GM19463 (cell line): ENCODE results near the gene SEC14L5.
"Not testable (repeated sequence)": the region's sequence is repeated elsewhere in the genome, so short reads cannot be mapped to it uniquely, and the experiment has no call there.

ENCODE experiments used
- ATAC-seq: cut with Tn5 transposase; IDR thresholded peaks from one replicate; pipeline ENCODE4 v1.9.1; 2021; ENCODE audit warnings: mild to moderate bottlenecking, moderate library complexity; ENCODE audit not compliant: unreplicated experiment

SEC14L5 gene

GRCh38 chr16:4948903-4949766 lies 9.0 kb upstream of the SEC14L5 start:
- ATAC-seq, result no peak

- no peak for ATAC-seq
These were observed 8.1 kb upstream of the SEC14L5 start for GRCh38 chr16:4949986-4950385.

- ATAC-seq, result not testable (repeated sequence)
These were observed 6.5 kb upstream of the SEC14L5 start for GRCh38 chr16:4951583-4951982.

GRCh38 chr16:4954714-4955113 lies 3.4 kb upstream of the SEC14L5 start:
- ATAC-seq, result no peak

DNA sequence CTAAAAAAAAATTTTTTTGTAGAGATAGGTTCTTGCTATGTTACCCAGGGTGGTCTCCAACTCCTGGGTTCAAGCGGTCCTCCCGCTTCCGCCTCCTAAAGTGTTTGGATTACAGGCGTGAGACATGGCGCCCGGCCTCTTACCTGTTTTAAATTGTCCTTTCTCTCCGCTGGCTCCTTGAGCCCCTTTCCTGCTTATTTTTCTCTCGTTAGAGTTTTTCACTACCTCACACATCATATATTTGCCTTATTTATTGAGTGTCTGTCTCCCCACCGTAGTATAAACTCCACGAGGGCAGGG lies 760 bp upstream of the SEC14L5 start:
- ATAC-seq, result no peak

- ATAC-seq, result no peak
These were observed 644 bp downstream of the SEC14L5 start for GRCh38 chr16:4958510-4959438.

- ATAC-seq, result no peak
These were observed 2.4 kb downstream of the SEC14L5 start for GRCh38 chr16:4960579-4960978.

DNA sequence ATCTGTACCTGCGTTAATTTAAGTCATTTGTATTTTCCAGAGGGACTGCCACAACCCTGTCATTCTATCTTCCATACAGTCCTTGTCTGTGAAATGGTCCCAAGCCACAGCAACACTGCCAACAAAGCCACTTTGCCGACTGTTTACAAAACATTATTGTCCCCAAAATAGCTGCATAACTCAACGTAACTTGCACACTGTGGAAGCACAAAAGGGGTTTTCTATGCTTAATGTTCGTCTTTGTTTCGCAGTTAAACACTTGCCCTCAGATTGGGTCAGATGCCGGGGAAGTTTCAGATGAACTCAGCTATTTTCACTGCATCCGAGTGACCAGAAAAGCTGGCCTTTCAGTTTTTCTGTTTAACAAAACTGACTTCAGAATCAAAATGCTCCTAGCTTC lies 4.6 kb downstream of the SEC14L5 start:
- ATAC-seq, result no peak

GRCh38 chr16:4963527-4963926 lies 5.4 kb downstream of the SEC14L5 start:
- not testable (repeated sequence) for ATAC-seq

DNA sequence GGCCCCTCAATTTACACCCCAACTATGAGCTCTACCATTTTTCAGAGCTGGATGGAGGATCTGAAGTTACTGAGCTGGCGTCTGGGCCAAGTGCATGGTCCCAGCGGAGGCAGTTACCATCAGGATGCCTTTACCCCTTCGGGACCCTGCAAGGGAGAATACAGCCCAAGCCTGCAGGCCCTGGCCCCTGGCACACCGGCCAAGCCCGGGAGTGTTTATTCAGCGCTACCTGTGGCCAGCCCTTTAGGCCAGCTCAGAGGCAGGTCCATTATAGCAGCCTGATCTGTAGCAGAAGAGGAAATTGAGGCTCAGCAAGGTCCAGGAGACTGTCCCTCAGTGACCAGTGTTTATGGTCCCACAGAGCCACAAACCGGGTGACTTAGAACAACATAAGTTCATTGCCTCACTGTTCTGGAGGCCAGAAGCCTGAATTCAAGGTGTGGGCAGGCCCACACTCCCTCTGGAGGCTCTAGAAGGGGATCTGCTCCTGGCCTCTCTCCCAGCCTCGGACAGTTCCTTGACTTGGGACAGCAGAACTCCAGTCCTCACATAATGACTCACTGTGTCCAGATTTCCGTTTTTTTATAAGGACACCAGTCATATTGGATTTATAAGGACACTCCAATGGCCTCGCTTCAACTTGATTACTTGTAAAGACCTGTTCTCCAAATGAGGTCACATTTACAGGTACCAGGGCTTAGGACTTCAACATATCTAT lies 8.8 kb downstream of the SEC14L5 start:
- ATAC-seq, result no peak

GRCh38 chr16:4968278-4968677 lies 10.1 kb downstream of the SEC14L5 start:
- not testable (repeated sequence) for ATAC-seq

DNA sequence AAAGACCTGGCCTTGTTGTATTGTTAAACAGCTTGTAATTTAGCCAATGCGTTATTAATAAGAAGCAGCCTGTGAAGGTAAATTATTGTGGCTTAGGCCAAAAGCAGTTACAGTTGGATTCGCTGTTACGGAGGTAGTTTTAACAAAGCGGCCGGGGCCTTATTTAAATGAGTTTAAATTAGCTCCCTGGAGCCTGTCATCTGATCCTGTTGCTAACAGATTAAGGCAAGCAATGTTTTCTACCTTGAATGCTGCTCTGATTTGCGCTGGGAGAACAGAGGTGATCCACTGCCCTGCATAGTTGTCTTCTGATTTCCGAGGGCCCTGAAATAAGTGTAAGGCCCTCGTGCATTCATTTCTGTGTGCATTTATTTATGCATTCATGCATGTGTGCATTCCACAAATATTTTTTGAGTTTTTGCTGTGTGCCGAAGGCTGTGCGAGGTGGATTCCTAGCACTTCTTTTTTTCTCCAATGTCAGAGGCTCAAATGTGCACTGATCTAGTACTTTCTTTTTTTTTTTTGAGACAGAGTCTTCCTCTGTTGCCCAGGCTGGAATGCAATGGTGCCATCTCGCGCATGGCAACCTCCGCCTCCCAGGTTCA lies 10.9 kb downstream of the SEC14L5 start:
- ATAC-seq, result no peak

- no peak for ATAC-seq
These were observed 11.9 kb downstream of the SEC14L5 start for GRCh38 chr16:4970010-4970409.

GRCh38 chr16:4972938-4973587 lies 14.9 kb downstream of the SEC14L5 start:
- ATAC-seq, result no peak

DNA sequence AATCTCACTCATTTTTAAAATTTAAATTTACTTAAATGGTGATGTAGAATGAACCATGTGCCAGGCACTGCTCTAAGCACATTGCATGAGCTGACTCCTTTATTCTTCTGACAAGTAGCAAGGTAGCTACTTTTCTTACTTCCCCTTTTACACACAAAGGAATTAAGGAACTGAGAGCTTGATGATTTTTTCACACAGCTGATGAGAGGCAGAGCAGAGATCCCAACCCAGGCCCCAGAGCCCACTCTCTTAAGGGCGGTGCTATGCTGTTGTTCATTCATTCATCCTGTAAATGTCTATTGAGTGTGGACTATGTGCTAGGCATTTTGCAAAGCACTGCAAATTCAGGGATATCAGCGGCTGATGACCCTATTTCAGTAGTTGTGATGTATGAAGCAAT lies 17.9 kb downstream of the SEC14L5 start:
- ATAC-seq, result peak; percentile 94

GRCh38 chr16:4976611-4977145 lies 18.5 kb downstream of the SEC14L5 start:
- ATAC-seq, result no peak

DNA sequence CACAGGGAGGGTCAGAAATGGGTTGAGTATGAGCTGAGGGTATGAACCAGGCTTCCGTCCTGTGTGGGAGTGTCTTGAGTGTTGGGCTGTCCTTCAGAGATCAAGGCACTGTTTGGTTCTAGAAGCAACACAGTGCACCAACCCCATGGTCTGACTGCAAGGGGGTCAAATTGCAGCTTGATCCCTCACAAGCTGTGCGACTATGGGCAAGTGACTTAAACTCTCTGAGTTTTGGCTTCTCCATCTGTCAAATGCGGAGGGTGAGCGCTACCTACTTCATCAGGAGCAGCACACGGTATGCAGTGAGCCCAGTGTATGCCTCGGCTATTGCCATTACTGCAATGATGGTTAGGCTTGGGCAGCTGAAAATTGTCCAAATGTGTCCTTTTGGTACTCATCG lies 21.0 kb downstream of the SEC14L5 start:
- ATAC-seq, result no peak

DNA sequence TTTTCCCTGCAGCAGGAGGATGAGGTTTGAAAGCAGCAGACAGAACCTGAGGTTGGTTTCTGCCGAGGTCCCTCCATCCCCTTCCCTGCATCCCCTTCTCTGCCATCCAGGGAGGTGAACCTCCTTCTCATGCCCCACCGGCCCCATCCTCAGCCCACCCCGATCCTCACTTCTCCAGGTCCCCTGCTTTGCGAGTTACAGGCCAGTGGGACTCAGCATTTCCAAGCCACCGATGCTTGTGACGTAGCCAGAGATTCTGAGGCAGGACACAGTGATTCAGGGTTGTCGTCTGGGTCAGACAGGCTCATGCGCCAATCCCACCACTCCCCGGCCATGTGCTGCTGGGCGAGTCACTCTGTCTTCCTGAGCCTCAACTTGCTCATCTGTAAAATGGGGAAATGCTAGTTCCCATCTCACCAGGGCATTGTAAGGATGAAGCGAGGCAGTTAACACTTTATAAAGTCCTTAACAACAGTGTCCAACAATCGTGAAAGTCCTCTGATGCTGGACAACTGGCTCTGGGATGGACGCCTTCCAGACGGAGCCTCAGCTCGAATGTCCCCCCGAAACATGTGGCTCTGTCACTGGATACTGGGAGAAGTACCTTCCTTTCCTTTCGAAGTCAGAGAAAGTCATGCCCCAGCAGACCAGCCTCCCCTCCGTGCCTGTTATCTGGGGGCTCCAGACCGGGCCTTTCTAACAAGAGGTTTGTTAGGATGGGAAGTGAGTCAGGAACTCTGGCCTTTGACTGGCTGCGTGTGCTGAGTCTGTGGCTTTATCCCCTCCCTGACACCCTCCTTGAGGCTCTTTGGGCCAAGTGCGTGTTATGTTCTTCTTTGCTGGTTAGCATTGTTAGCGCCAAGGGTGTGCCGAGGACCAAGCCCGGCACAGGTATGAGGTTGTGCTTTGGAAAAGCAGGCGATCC lies 21.9 kb downstream of the SEC14L5 start:
- no peak for ATAC-seq

- no peak for ATAC-seq
These were observed 22.6 kb downstream of the SEC14L5 start for GRCh38 chr16:4980691-4981090.
